PC-3 (cell line): ENCODE data around the gene CDH4.

Experiments
- EZH2 ChIP-seq: fragments of 300-600 bp; sonication (generic); IDR thresholded peaks from one replicate; pipeline ENCODE4 v1.6.1; 2017; ENCODE audit warnings: antibody characterized with exemption, mild to moderate bottlenecking, low read length; ENCODE audit not compliant: unreplicated experiment
- EZH2phosphoT487 ChIP-seq: fragments of 300-600 bp; sonication (generic); IDR thresholded peaks from 2 replicates; pipeline ENCODE4 v1.6.1; 2018; ENCODE audit warnings: mild to moderate bottlenecking, antibody characterized with exemption, low read length, borderline replicate concordance
- TF ChIP-seq, protein P1 (sequence below): fragments of 300-600 bp; sonication (generic); conservative IDR thresholded peaks from 2 replicates; pipeline ENCODE4 v1.5.1; 2017; ENCODE audit warnings: antibody characterized with exemption, low read depth, mild to moderate bottlenecking, low read length

DNA sequence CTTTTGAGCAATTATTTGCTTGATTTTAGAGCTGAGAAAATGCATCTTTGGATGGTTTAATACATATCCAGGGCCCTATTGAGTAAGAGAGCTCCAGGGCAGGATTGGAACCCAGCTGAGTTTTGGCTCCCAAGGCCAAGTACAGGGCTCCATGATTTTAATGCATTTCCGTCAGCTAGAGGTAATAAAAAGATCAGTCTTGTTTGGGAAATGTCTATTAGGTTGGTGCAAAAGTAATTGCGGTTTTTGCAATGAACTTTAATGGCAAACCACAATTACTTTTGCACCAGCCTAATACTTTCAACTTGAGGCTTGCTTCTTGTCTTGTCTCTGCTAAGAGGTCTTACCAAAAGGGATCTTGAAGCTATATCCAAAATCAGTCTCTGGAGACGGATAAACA, 29.4 kb upstream of the CDH4 start:
- TF ChIP-seq, protein P1, sequence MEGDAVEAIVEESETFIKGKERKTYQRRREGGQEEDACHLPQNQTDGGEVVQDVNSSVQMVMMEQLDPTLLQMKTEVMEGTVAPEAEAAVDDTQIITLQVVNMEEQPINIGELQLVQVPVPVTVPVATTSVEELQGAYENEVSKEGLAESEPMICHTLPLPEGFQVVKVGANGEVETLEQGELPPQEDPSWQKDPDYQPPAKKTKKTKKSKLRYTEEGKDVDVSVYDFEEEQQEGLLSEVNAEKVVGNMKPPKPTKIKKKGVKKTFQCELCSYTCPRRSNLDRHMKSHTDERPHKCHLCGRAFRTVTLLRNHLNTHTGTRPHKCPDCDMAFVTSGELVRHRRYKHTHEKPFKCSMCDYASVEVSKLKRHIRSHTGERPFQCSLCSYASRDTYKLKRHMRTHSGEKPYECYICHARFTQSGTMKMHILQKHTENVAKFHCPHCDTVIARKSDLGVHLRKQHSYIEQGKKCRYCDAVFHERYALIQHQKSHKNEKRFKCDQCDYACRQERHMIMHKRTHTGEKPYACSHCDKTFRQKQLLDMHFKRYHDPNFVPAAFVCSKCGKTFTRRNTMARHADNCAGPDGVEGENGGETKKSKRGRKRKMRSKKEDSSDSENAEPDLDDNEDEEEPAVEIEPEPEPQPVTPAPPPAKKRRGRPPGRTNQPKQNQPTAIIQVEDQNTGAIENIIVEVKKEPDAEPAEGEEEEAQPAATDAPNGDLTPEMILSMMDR = no peak
- no peak for TF ChIP-seq EZH2phosphoT487
- no peak for TF ChIP-seq EZH2
